Measurements from ENCODE around the gene ENOX1.

Gene ENOX1

DNA sequence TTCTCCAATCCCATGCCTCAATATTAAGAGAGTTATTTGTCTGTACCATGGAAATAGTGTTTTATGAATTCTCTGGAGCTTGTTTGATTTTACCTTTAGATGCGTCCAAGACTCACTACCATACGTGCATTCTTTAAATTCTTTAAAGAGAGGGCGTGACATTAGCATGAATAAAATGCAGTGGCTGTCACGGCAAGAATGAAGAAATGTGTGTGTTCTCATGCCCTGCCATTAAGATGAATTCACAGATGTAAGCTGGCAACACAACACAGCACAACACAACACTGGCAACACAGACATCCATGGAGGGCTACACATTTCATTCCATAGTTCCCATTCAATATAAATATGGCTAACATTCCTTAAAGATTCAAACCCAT, 213.4 kb downstream of the ENOX1 start:
- peak overlapping the region; percentile 82 for H3K27ac ChIP-seq (ENCODE audit: low read depth, low read length, severe bottlenecking)
- WGBS, 2 experiments (ENCODE audit: insufficient coverage in 2 of 2): no CpG with 5 or more reads among the region's 4 CpGs

DNA sequence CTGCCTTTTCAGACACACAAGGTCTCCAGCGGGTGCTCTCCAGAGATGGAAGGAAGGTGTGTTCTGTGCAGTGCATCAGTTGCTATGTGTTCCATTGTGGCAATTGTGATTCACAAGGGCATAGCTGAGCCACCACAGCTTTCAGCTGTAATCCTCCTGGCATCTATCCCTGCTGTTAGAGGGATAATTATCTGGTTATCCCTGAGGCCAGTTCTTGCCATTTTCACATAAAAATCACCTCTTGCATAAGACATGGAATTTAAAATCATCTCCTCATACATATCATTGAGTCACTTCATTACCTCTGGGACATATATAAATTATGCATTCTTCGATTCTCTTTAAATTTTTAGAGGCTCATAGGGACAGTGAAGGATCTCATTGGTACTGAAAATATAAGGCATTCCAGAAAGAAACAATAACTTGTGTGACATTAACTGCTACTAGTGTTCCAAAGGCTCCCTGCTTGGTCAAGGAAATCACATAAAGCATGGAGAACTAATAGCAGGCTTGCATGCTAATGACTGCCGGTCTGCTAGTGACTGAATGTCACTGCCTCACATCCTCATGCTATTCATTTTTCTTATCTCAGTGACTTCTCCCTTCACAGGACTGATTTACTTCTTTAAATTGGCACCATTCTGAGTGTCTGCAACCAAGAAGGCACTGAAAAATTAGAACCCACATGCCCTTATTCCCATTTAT, 214.0 kb downstream of the ENOX1 start:
- H3K27ac ChIP-seq (ENCODE audit: low read depth, low read length, severe bottlenecking): peak overlapping the region; percentile 82
- H3K36me3 ChIP-seq (ENCODE audit: control insufficient read depth, insufficient read depth, low read length): no peaks in the 10 kb centered on the region

More for the DNA sequence above, 213.4 kb downstream of the ENOX1 start:
- Histone ChIP-seq H3K9me3 (ENCODE audit: control insufficient read depth, low read length) (no peaks in the 10 kb centered on the region), H3K4me1 (ENCODE audit: control insufficient read depth, insufficient read depth, low read length, poor library complexity, severe bottlenecking) (peaks cover 23% of the 10 kb centered on the region), H3K36me3 (ENCODE audit: control insufficient read depth, insufficient read depth, low read length) (no peaks in the 10 kb centered on the region), H3K4me3 (ENCODE audit: extremely low read depth, insufficient read depth, low read length, poor library complexity, severe bottlenecking) (no peak overlapping the region)

DNA sequence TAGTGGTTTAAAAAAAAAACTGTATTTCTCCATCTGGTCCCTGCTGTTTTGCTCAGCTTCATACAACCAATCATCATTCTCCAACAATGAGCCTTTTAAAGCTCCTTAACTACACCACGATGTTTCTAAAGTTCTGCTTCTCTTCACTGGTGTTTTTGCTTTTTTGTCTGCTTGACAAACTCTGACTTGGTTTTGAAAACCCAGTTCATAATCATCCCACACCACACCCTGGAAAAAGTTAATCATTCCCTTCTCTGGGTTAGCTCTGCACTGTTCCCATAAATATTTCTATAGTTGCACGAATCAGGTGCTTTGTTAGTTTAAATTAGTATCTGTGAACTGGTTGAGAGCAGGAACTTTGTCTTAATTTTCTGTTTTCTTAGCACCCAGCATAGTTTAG, 217.1 kb downstream of the ENOX1 start:
- Histone ChIP-seq H3K4me3 (ENCODE audit: extremely low read depth, insufficient read depth, low read length, poor library complexity, severe bottlenecking) (no peak overlapping the region), H3K36me3 (ENCODE audit: control insufficient read depth, insufficient read depth, low read length) (no peaks in the 10 kb centered on the region), H3K27ac (ENCODE audit: low read depth, low read length, severe bottlenecking) (no peak overlapping the region), H3K9me3 (ENCODE audit: control insufficient read depth, low read length) (no peaks in the 10 kb centered on the region), H3K4me1 (ENCODE audit: control insufficient read depth, insufficient read depth, low read length, poor library complexity, severe bottlenecking) (peaks cover 27% of the 10 kb centered on the region)
- WGBS, 2 experiments (ENCODE audit: insufficient coverage in 2 of 2): 100% methylated on average over 1 of the region's 2 CpGs

More for the DNA sequence above, 214.0 kb downstream of the ENOX1 start:
- peaks cover 28% of the 10 kb centered on the region for H3K4me1 ChIP-seq (ENCODE audit: control insufficient read depth, insufficient read depth, low read length, poor library complexity, severe bottlenecking)
- no peak overlapping the region for H3K4me3 ChIP-seq (ENCODE audit: extremely low read depth, insufficient read depth, low read length, poor library complexity, severe bottlenecking)
- H3K9me3 ChIP-seq (ENCODE audit: control insufficient read depth, low read length): no peaks in the 10 kb centered on the region
- WGBS, 2 experiments (ENCODE audit: insufficient coverage in 2 of 2): 7 to 38% methylated on average over 1 of the region's 3 CpGs

DNA sequence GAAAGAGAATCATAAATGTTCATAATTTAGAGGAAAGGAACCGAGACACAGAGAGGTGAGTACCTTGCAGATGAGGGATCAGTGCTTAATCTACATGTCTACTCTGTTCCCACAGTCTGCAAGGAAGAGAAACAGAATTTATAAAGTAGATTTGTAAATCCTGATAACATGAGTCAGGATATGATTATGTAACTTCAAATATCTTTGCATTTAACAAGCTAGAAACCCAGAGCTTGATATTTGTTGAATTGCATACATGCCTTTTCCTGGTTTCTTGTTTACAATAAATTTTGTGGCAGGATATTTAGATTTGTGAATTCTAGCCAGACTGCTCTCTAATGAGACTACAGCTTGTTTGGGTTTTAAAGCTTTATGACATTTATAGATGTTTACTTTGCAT, 219.2 kb downstream of the ENOX1 start:
- H3K36me3 ChIP-seq (ENCODE audit: control insufficient read depth, insufficient read depth, low read length): no peaks in the 10 kb centered on the region
- H3K9me3 ChIP-seq (ENCODE audit: control insufficient read depth, low read length): no peaks in the 10 kb centered on the region
- no peak overlapping the region for H3K4me3 ChIP-seq (ENCODE audit: extremely low read depth, insufficient read depth, low read length, poor library complexity, severe bottlenecking)
- no peak overlapping the region for H3K27ac ChIP-seq (ENCODE audit: low read depth, low read length, severe bottlenecking)
- peaks cover 6% of the 10 kb centered on the region for H3K4me1 ChIP-seq (ENCODE audit: control insufficient read depth, insufficient read depth, low read length, poor library complexity, severe bottlenecking)
- 80% methylated on average over 1 of the region's 1 CpG; no CpG with 5 or more reads in 1 of the 2 experiments for WGBS, 2 experiments (ENCODE audit: insufficient coverage in 2 of 2)

DNA sequence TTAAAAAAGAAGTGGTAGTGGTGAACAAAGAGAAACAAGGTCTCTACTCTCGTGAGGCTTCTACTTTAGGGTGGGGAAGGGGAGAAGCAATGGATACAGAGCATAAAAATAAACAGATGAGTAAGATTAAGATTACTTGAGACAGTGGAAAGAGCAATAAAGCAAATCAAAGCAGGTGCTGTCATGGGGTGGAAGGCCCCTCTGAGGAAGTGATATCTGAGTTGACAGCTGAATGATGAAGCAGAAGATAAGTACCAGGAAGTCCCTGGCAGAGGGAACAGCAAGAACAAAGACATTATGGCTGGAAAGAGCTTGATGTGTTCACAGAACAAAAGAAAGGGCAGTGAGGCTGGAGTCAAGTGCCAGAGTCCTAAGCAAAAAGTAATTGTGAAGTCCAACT, 221.8 kb downstream of the ENOX1 start:
- Histone ChIP-seq H3K4me3 (ENCODE audit: extremely low read depth, insufficient read depth, low read length, poor library complexity, severe bottlenecking) (no peak overlapping the region), H3K36me3 (ENCODE audit: control insufficient read depth, insufficient read depth, low read length) (no peaks in the 10 kb centered on the region), H3K9me3 (ENCODE audit: control insufficient read depth, low read length) (no peaks in the 10 kb centered on the region), H3K27ac (ENCODE audit: low read depth, low read length, severe bottlenecking) (no peak overlapping the region), H3K4me1 (ENCODE audit: control insufficient read depth, insufficient read depth, low read length, poor library complexity, severe bottlenecking) (peaks cover 6% of the 10 kb centered on the region)
- 71% methylated on average over 1 of the region's 1 CpG; no CpG with 5 or more reads in 1 of the 2 experiments for WGBS, 2 experiments (ENCODE audit: insufficient coverage in 2 of 2)

DNA sequence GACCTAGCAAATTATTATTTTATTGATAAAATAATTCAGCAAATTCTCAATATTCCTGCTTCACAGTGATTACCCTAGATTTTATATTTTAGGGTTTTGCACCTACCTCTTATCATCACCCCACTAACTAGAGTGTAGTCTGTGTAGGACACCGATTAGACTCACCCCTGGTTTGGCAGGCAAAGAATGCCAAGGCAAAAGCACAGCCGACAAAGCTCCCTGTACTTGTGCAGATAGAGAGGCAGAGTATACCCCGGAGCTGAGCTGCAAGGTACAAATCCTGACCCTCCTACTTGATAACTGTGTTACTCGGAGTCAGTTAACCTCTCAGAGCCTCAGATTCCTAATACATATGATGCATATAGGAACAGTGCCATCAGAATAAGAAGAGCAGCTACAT, 225.7 kb downstream of the ENOX1 start:
- Histone ChIP-seq H3K4me3 (ENCODE audit: extremely low read depth, insufficient read depth, low read length, poor library complexity, severe bottlenecking) (no peak overlapping the region), H3K27ac (ENCODE audit: low read depth, low read length, severe bottlenecking) (no peak overlapping the region), H3K36me3 (ENCODE audit: control insufficient read depth, insufficient read depth, low read length) (no peaks in the 10 kb centered on the region), H3K9me3 (ENCODE audit: control insufficient read depth, low read length) (no peaks in the 10 kb centered on the region), H3K4me1 (ENCODE audit: control insufficient read depth, insufficient read depth, low read length, poor library complexity, severe bottlenecking) (peaks cover 6% of the 10 kb centered on the region)
- WGBS, 2 experiments (ENCODE audit: insufficient coverage in 2 of 2): no CpG with 5 or more reads among the region's 4 CpGs

DNA sequence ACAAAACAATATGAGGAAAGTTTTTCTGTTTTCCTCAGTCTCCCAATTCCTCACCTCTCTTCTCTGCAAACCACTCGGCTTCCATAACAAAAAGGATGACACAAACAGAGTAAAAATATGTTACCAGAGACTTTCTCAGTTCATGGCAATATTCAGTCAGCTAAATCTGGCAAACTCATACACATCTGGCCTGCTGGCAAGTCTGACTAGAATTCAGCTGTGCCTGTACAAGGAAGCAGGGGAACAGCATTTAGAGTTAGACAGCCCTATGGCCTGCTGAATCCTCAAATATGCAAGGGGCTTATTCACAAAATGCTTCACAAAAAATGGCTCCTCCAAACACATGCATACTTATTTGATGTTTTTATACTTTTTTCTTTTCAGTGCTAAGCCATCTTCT, 227.8 kb downstream of the ENOX1 start:
- no peaks in the 10 kb centered on the region for H3K36me3 ChIP-seq (ENCODE audit: control insufficient read depth, insufficient read depth, low read length)
- H3K9me3 ChIP-seq (ENCODE audit: control insufficient read depth, low read length): no peaks in the 10 kb centered on the region
- H3K4me1 ChIP-seq (ENCODE audit: control insufficient read depth, insufficient read depth, low read length, poor library complexity, severe bottlenecking): peaks cover 6% of the 10 kb centered on the region
- 100% methylated on average over 1 of the region's 1 CpG; no CpG with 5 or more reads in 1 of the 2 experiments for WGBS, 2 experiments (ENCODE audit: insufficient coverage in 2 of 2)
- H3K4me3 ChIP-seq (ENCODE audit: extremely low read depth, insufficient read depth, low read length, poor library complexity, severe bottlenecking): no peak overlapping the region
- H3K27ac ChIP-seq (ENCODE audit: low read depth, low read length, severe bottlenecking): no peak overlapping the region

DNA sequence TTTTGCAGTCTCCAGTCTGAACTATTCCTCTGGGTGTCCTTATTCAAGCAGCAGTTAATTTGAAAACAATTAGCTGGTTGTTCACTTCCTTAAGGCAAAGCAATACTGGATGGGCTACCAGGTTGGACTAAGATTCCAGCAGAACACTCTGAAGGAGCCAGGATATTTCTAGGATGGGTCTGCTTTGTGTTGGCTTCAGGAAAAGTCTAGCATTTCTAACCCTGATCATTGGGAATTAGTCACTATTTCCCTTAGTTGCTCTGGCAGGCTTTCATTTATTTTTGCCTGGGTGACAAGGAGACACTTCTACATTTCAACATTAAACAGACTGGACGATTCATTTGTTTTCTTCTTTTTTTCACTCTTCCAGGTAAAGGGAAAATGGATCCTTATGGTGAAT, 228.4 kb downstream of the ENOX1 start:
- WGBS, 2 experiments (ENCODE audit: insufficient coverage in 2 of 2): no CpG with 5 or more reads among the region's 1 CpG
- peaks cover 6% of the 10 kb centered on the region for H3K4me1 ChIP-seq (ENCODE audit: control insufficient read depth, insufficient read depth, low read length, poor library complexity, severe bottlenecking)
- H3K27ac ChIP-seq (ENCODE audit: low read depth, low read length, severe bottlenecking): no peak overlapping the region
- H3K9me3 ChIP-seq (ENCODE audit: control insufficient read depth, low read length): no peaks in the 10 kb centered on the region
- no peaks in the 10 kb centered on the region for H3K36me3 ChIP-seq (ENCODE audit: control insufficient read depth, insufficient read depth, low read length)
- no peak overlapping the region for H3K4me3 ChIP-seq (ENCODE audit: extremely low read depth, insufficient read depth, low read length, poor library complexity, severe bottlenecking)

DNA sequence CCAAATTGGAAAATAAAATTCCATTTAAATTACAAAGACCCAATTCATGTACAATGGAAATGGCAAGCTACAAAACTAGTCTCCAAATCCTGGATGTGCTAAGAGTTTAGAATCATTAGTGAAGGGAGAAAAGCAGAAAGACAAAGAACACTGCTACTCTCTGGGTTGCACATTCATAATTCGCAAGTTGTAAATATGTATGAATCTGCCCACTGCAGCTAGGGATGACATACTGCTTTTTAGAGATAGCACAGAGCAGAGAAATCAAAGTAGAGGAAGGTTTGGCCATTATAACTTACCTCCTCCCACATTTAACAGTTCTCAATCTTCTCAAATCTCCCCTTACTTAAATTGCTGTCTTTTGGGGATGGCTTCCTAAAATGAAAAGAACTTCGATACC, 231.1 kb downstream of the ENOX1 start:
- no peak overlapping the region for H3K27ac ChIP-seq (ENCODE audit: low read depth, low read length, severe bottlenecking)
- H3K9me3 ChIP-seq (ENCODE audit: control insufficient read depth, low read length): no peaks in the 10 kb centered on the region
- 67 to 100% methylated on average over 1 of the region's 2 CpGs for WGBS, 2 experiments (ENCODE audit: insufficient coverage in 2 of 2)
- H3K36me3 ChIP-seq (ENCODE audit: control insufficient read depth, insufficient read depth, low read length): no peaks in the 10 kb centered on the region
- H3K4me1 ChIP-seq (ENCODE audit: control insufficient read depth, insufficient read depth, low read length, poor library complexity, severe bottlenecking): peaks cover 6% of the 10 kb centered on the region
- H3K4me3 ChIP-seq (ENCODE audit: extremely low read depth, insufficient read depth, low read length, poor library complexity, severe bottlenecking): no peak overlapping the region

DNA sequence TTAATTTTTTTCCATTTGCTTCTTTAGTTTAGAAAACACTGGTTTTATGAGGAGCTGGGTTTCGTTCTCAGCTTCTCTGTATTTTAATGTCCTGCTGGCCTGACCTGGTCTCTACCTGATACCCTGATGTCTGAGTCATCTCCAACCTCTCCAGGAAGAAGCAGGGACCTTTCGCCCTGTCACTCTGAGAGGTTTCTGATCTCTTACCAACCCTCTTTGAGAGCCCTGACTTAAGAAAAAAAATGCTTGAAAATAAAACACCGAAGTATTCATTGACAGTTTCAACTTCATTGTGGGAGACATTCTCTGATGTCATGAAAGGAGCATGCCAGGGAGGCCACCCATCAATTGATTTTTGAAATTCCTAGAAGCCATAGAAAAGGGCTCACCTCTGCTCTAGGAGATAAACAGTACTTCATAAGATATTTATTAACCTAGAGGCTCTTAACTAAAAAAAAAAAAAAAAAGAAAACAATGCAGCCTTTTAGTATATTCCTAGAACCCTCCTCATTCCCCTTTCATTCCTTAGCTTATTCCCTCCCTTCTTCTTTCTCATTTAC, 234.8 kb downstream of the ENOX1 start:
- H3K36me3 ChIP-seq (ENCODE audit: control insufficient read depth, insufficient read depth, low read length): no peaks in the 10 kb centered on the region
- no peak overlapping the region for H3K27ac ChIP-seq (ENCODE audit: low read depth, low read length, severe bottlenecking)
- 73 to 78% methylated on average over 3 of the region's 3 CpGs for WGBS, 2 experiments (ENCODE audit: insufficient coverage in 2 of 2)
- H3K9me3 ChIP-seq (ENCODE audit: control insufficient read depth, low read length): no peaks in the 10 kb centered on the region
- no peaks in the 10 kb centered on the region for H3K4me1 ChIP-seq (ENCODE audit: control insufficient read depth, insufficient read depth, low read length, poor library complexity, severe bottlenecking)
- no peak overlapping the region for H3K4me3 ChIP-seq (ENCODE audit: extremely low read depth, insufficient read depth, low read length, poor library complexity, severe bottlenecking)

DNA sequence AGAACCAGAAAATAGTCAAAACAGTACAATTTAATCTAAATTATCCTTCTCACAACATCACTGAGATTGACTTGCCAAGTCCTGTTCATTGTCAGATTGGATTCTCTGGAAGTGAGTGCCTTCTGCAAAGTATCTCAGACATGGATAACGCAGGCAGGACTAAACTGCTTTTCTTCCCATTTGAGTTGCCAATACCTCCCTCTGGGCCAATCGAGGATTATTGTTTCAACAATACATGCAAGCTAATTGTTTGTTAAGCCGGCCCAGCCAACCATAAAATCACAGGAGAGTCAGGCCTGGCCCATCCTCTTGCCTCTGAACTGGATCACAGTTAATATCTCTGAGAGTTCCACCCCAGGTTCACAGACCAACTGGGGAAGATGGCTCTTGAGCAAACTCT, 240.0 kb downstream of the ENOX1 start:
- WGBS, 2 experiments (ENCODE audit: insufficient coverage in 2 of 2): 68 to 71% methylated on average over 3 of the region's 3 CpGs

More for the DNA sequence above, 240.0 kb downstream of the ENOX1 start:
- no peak overlapping the region for H3K4me3 ChIP-seq (ENCODE audit: extremely low read depth, insufficient read depth, low read length, poor library complexity, severe bottlenecking)
- H3K9me3 ChIP-seq (ENCODE audit: control insufficient read depth, low read length): no peaks in the 10 kb centered on the region
- peak overlapping the region; percentile 11 for H3K27ac ChIP-seq (ENCODE audit: low read depth, low read length, severe bottlenecking)
- H3K36me3 ChIP-seq (ENCODE audit: control insufficient read depth, insufficient read depth, low read length): no peaks in the 10 kb centered on the region
- peaks cover 9% of the 10 kb centered on the region for H3K4me1 ChIP-seq (ENCODE audit: control insufficient read depth, insufficient read depth, low read length, poor library complexity, severe bottlenecking)

Measured in mesodermal cell (in vitro differentiated cells).